RKO (cell line): ENCODE data around the gene MAP4K4.

ENCODE experiments used
- DNase-seq: peaks from one replicate; pipeline ENCODE4 v3.0.0-alpha.2; 2016; ENCODE audit warnings: low spot score

The MAP4K4 gene

DNA sequence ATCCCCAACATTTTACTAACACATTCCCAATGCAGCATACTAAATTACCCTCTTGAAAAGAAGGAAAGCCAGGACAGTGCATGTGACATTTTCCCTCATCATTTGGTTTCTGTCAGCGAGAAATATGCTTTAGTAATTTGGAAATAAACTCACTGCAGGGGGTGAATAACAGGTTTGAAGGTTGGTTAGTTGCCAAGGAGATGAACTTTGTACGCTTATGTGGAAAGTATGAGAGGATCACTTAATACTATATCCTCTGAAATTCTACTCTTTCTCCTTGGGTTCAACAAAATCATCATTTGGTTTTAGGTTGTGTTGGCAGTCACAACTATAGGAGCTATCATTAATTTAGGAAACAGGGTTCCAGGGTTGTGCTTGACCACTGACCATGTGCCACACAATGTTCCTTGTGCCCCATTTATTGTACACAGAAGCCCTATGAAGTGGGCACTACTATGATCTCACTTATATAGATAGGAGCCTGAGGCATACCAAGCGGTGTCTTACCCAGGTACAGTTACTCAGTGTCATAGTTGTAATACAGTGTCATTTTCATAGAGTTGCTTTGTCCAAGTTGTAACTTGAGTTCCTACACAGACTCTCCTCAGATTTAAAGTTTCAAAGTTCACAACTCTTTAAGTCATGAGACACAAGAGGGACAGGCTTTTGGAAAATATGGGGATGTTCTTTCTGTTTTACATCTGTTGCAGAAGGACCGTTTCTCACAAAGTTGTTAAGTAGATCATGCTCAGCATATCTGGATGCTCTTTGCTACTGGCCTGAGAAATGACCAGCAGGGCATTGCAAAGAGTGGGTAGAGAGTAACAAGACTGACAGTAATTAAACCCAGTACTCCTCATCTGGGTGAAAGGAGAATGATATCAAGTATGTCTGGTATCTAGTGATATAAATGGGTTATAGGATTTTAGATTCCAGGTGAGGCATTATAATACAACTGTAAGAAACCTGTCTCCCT lies 91.8 kb downstream of the MAP4K4 start:
- no peak for DNase-seq

DNA sequence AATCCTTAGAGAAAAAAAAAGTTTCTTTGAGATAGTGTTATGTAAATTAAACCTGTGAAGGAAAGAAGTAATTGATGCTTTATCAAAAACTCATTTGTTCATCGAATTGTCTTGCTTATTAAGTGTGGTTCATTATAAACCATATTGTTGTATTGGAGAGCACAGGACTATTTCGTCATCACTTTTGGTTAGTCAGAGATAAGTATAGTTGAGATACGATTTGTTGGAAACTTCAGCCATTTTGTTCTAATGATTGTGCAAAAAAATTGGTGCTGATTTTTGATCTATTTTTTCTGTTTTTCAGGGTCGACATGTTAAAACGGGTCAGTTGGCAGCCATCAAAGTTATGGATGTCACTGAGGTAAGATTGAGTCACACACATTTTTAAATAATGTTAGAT lies 92.9 kb downstream of the MAP4K4 start:
- DNase-seq: no peak

DNA sequence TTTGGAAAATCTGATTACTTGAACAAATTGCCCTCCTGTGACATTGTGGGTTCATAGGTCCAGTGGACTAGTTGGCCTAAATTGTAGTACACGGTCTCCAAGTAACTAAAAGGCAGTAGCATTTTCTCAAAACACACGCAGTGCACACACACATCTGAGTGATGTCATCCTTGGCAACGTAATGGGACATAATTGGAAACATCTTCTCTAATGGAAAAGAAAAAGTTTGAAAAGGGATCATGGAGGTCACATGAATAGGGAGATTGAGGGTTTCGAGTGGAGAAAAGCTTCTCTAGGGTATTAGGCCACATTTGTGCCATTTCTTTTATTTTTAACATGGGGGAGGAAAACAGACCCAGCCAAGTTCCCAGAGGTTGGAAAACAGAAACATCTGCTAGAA lies 93.3 kb downstream of the MAP4K4 start:
- no peak for DNase-seq

DNA sequence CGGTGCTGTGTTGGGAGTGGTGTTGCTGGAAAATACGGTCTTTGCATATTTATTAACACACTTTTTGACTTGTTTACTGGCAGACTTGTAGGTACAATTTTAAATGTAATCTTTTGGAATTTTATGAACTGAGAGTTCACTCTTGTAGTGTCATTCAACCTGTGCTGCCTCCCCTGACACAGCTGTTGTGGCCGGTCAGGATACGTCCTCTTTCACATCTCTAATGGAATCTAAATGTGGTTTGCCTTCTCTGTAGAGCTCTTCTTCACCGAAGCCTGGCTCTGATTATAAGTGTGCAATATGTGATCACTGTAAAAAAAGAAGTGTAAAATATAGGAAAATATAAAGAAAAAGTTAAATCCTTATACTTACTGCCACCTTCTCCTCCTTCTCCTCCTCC lies 94.7 kb downstream of the MAP4K4 start:
- no peak for DNase-seq

DNA sequence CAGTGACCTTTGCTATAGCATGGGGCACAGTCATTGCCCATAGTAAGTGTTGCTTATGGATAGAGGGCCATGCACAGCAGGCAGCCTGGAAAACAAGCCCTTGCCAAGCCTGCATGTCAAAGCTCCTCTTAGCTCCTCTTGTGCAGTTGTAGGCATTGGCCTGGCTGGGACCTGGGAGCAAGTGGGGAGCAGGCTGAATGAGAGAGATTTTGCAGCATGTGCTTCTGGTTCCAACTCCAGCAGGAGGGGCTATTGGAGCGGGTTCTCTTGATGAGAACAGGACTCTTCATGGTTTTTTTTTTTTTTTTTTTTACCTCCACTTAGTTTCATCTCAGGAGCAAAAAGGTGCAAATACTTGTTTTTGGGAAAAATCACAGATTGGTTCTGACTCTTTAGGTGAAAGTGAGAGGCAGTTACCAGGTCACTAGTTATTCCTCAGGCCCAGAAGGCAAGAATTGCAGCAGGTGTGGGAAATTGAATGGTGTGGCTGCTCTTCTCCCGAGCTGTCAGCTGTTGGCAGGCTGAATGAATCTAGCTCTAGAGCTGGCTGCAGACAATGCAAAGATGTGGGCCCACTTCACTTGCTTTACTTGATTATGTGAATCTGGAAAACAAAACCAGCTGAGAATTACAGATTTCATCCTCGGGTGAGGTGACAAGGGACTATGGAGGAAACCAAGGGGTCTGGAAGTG lies 95.9 kb downstream of the MAP4K4 start:
- DNase-seq: no peak

DNA sequence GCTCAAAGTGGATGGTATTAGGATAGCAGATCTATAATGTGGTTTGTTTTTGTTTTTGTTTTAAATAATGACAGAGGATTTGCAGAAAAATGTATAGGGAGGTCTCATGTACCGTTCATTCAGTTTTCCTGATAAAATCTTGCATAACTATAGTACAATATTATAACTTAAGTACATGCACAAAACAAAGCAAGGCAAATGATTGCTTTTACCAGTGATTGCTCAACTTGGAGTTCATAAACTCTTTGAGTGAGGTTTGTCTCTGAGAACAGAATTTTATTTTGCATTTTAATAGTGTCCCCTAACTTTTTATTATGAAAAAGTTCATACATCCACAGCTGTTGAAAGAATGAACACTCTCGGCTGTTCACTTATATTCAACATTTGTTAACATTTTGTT lies 96.6 kb downstream of the MAP4K4 start:
- DNase-seq: no peak

DNA sequence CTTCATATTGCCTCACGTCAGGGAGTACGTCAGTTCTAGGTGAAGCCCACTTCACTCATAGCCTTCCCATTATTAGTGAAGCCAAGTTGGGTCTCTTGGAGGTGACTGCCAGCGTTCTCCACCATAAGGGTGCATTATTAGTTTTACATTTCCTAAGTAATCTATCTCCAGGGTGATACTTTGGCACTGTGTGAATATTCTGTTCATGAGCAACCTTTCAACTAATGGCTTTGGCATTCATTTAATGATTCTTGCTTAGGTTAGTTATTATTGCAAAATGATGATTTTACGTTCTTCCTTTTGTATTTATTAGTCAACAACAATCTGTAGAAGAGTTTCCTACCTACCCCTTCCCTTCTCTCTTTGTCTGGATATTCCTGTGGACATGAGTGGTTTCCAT lies 97.5 kb downstream of the MAP4K4 start:
- no peak for DNase-seq

DNA sequence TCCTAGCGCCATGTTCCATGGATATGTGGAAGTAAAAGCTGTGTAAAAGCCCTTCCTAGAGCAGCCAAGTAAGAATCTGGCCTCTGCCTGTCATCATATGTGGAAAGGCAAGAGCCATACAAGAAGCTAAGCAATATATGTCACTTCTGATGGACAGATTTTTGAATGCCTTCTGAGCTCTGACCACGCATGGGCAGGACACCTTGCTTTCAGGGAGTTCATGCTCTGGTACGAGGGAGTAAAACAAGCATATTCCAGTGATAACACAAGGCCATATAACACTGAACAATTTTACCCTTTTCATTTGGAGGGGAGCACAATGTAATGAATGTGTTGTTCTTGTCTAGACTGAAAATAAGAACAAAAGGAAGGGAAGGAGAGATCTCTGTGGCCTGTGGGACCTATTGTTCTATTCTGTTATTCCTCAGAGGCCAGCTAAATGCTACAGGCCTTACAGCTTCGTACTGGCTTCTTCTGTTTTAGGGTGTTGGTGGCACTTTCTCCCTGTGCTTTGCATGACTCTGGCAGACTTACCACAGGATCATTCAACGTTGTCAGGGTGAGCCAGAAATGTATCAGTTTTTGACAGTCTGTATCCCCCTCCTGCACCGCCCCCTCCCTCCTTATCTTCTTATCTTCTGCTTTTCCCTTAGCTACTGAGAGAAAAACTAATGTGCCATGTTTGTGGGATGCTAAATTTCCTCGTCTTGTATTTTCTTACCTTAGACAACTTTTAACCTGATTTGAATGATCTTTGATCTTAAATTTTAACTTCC lies 99.5 kb downstream of the MAP4K4 start:
- DNase-seq: no peak

DNA sequence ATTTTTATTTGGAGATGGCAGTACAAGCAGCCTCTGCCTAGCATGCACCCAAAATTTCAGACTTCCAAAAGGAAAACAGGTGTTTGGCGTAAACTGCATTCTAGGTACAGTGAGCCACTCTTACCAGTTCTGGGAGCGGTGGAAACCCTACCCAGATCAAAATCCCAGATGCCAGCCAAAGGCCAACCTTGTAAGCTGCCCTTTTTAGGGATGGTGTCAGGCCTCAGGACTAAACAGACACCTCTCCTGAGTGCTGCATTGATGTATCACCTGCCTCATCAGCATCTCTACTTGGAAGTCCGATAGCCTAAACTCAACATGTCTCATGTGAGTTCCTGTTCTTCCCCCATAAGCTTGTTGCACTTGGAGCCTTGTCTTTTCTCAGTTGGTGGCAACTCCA lies 104.0 kb downstream of the MAP4K4 start:
- DNase-seq: no peak

DNA sequence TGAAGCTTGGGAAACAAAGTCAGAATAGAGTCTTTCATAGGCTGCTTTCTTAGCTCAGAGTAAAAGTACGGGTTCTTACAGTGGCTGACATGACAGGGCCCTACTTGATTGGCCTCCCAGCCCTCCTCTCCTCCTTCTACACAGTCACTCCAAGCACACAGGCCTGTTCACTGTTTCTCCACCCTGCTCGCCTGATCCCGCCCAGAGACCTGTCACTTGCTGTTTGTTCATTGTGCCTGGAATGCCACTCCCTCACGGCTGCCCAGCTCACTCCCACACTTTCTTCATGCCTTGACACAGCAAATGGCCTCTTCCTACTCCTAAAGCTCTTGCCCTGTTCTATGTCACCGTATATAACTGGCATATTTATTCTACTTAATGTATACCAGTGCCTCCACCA lies 104.8 kb downstream of the MAP4K4 start:
- DNase-seq: no peak

DNA sequence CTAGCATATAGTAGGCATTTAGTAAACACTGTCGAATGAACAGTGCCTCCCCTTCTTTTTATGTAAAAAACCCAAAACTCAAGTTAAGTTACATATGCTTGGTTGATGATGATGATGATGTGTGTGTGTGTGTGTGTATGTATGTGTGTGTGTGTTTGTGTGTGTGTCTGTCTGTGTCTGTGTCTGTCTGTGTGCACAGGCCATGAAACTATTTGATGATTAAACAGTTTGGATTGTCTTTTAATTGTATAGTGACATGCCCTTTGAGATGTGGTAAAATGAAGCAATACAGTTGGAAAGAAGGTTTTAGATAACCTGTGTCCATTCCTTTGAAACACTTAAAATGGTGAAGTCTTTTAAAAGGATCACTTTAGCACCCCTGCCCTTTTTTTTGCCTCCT lies 105.6 kb downstream of the MAP4K4 start:
- no peak for DNase-seq

DNA sequence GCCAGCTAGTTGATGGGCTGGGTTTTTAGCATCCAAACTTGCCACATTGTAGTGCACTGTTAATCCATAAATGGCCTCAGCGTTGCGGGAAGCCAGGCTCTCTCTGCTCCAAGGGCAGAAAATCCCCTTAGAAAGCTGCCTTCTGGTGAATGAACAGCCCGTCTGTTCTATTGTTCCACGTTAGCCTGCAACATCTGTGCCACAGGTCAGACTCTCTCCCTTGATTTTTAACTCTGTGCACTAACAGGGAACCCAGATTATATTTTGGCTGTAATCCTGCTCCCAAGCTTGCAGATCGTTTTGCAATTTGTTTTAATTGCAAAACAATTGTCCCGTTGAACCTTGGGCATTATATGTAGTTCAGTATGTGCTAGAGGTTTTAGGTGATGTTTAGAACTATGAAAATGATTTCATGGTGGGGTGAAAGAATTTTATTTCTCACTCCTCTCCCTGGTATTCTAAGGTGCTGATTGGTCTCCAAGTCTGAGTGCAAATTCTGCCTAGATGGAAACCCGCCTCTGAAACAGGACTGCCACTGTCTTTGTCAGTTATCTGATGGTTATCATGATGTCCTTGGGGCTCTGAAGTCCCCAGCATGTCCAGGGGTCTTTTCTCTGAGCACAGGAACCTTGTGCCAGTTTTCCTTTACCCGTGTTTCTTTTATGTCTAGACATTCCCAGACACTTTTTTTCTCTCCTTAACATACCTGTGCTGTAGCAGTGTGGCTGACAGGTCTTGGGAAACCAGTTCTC lies 106.6 kb downstream of the MAP4K4 start:
- no peak for DNase-seq

DNA sequence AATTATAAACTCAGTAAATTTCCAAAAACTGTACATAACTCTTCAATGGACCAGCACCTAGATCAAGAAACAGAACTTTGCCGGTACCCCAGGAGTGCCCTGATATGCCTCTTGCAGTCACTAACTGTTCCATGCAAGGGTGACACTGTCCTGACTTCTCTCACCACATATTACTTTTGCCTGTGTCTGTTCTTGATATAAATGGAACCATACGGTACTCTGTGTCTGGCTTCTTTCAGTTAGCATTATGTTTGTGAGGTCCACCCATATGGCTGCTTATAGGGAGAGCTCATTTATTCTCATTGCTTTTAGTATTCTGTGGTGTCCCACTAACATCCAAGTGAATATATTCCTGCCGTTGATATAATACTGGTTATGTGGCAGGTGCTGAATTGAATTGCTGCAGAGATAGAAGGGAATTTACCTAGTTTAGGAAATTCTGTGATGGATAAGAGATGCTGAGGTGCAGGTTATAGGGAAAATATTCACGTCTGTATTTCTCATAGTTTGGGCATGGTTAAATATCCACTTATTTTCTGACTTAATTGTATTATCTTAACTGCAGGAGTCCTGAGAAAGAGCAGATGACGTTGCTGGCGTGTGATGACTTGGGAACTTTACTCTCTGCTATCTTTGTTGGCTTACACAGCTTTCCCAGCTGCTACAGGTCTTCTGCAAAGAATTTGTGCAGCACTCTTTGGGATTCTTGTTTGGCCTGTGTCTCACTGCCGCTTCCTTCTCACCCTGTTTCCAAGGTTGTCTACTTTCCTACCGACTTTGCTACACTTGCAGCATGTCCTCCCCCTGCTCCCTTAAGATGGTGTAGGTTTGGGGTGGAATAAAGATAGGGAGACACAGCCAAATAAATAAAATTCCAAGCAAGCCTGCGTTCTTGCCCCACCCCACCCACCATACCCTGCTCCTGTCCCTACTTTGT lies 107.9 kb downstream of the MAP4K4 start:
- DNase-seq: no peak

DNA sequence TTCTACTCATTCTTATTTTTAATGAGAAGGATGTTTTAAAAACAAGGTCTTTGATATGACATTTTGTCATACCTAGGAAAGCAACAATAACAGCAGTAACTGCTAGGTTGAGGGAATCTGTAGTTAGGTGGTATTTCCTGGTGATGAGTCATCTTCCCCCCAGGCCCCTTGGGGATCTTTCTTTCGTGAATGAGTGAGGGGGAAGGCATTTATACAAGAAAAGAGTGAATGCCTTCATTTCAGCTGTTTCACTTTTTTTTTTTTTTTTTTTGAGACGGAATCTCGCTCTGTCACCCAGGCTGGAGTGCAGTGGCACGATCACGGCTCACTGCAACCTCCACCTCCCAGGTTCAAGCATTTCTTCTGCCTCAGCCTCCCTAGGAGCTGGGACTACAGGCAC lies 108.6 kb downstream of the MAP4K4 start:
- no peak for DNase-seq

DNA sequence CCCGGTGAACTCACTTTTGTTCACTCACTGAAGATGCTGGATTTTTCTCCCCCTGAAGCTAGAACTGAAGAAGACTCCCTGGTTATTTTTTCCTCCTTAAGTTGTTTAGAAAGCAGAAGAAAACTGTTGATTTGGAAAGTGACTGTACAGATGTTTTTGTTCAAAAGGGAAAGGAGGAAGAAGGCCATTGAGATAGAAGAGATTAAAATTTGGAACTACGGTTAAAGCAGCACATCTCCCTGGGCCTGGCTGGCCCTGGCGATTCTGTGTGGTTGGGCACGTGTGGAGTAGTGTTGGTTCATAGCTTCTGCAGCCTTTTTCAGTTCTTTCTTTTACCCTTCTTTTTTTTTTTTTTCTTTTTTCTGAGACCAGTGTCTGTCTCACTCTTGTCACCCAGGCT lies 109.2 kb downstream of the MAP4K4 start:
- DNase-seq: no peak

DNA sequence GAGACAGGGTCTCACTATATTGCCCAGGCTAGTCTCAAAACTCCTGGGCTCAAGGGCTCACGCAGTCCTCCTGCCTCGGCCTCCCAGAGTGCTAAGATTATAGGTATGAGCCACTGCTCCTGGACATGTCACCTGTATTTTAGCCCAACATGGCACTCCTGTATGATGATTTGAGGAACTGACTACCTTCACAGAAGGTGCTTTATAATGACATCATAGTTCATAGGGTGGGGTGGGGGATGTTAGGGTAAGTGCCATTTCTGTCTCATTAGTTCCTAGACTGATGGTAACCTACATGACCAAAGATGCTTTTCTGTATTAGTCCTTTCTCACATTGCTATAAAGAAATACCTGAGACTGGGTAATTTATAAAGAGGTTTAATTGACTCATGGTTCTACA lies 109.7 kb downstream of the MAP4K4 start:
- DNase-seq: no peak

DNA sequence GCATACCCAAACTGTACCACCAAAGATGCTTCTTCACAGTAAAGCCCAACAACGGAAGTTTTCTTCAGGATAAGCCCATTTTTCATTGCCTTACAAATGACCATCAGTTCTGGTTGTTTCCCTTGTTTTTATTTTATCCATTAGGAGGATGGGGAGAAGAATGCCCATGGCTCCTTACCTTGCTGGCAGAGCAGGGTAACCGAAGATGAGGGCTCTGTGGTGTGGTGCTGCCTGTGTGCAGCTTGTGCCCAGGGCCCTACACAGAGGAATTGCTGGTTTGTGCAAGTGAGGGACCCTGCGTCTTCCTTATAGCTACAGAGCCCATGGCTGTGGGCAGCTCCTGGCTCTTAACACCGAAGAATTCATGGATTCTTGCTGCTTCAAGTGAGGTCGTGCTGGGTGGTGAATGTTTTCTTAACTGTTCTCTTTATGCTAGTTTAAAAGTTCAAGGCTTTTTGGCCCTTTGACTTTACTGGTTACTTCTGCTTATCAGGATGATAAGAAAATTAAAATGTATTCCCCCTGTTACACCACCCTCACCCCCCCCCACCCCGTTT lies 110.6 kb downstream of the MAP4K4 start:
- no peak for DNase-seq

DNA sequence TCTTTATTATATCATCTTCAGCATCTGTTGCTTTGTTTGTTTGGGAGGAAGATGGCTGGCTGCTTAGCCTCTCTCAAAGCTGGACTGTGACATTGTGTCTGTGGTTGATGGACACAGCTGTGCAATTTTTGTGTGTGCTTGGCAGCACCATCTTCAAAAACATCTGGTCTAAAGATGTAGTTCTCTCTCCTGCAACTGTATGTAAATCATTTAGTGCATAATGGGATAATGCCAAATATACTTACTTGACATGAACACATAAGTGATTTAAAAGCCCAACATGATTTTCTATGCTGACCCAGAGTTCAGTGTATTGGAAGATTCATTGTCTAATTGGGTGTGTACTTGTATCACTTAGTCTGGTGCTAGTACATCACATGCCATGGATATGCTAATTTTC lies 112.2 kb downstream of the MAP4K4 start:
- no peak for DNase-seq

DNA sequence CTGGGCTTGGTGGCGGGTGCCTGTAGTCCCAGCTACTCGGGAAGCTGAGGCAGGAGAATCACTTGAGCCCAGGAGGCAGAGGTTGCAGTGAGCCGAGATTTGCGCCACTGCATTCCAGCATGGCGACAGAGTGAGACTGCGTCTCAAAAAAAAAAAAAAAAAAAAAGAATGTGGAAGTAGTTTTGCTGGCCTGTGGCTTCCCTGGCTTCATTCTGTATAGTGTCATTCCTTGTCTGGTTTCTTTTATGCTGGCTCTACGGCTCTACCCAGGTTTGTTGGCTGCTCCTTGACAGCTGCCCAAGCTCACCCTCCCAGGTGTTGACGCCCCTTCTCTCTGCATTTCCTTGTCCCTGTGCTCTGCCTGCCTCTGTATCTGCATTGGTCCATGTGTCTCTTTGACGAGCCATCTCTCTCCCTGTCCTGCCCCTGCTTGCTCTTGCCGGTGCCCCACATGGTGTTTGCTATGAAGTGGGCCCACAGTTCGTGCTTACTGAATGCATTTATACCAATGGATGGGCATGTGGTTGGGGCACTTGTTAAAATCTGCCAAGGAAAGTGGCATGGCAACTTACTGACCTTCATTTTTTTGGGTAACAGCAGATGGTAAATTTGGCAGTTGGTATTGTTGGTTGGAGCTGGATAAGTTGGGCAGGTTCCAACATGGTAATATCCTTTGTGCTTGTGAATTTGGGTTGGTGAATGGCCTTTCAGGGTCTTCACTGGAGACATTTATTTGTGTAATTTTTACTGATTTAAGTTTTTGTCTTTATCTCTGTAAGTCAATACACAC lies 113.9 kb downstream of the MAP4K4 start:
- DNase-seq: no peak

DNA sequence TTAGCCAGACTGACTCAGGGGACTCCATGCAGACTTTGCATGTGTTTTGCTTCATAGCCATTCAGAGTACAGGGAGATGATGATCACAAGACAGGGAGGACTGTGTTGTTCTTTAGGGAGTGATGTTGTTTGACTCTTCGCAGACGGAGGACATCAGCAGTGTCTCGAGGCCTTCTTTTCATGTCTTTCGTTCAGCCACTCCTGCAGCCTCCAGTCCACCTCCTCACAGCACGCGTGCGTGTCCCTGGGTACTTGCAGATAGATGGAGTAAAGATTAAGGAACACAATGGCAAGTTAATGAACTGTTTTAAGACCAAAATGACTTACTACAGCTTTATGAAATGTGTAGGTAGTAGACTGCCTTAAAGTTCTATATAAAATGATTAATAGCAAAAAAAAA lies 114.7 kb downstream of the MAP4K4 start:
- DNase-seq: no peak
